Ishikawa (cell line): ENCODE data around the gene B4GALT1.

Experiments used
- CEBPB ChIP-seq: IDR thresholded peaks from 2 replicates; pipeline ENCODE4 v1.6.1; 2012
- CREB1 ChIP-seq: IDR thresholded peaks from 2 replicates; pipeline ENCODE4 v1.6.1; 2012; ENCODE audit warnings: low read depth
- EGR1 ChIP-seq: IDR thresholded peaks from 2 replicates; pipeline ENCODE4 v1.6.1; 2012
- EP300 ChIP-seq: IDR thresholded peaks from 2 replicates; pipeline ENCODE4 v1.6.1; 2012; ENCODE audit warnings: borderline replicate concordance
- NFIC ChIP-seq: IDR thresholded peaks from 2 replicates; pipeline ENCODE4 v1.6.1; 2012
- RAD21 ChIP-seq: IDR thresholded peaks from 2 replicates; pipeline ENCODE4 v1.6.1; 2012; ENCODE audit warnings: low read depth
- TAF1 ChIP-seq: IDR thresholded peaks from 2 replicates; pipeline ENCODE4 v1.6.1; 2012; ENCODE audit warnings: low read depth, mild to moderate bottlenecking
- TCF12 ChIP-seq: IDR thresholded peaks from 2 replicates; pipeline ENCODE4 v1.6.1; 2012; ENCODE audit warnings: low read depth
- TEAD4 ChIP-seq: IDR thresholded peaks from 2 replicates; pipeline ENCODE4 v1.6.1; 2012
- ZBTB7A ChIP-seq: IDR thresholded peaks from 2 replicates; pipeline ENCODE4 v1.6.1; 2012; ENCODE audit warnings: low read depth
- TF ChIP-seq, protein P1 (sequence below): IDR thresholded peaks from 2 replicates; pipeline ENCODE4 v1.6.1; 2012; ENCODE audit warnings: low read depth, mild to moderate bottlenecking
- TF ChIP-seq, protein P2 (sequence below): IDR thresholded peaks from 2 replicates; pipeline ENCODE4 v1.6.1; 2012
- TF ChIP-seq, protein P3 (sequence below): IDR thresholded peaks from 2 replicates; pipeline ENCODE4 v1.6.1; 2012

DNA sequence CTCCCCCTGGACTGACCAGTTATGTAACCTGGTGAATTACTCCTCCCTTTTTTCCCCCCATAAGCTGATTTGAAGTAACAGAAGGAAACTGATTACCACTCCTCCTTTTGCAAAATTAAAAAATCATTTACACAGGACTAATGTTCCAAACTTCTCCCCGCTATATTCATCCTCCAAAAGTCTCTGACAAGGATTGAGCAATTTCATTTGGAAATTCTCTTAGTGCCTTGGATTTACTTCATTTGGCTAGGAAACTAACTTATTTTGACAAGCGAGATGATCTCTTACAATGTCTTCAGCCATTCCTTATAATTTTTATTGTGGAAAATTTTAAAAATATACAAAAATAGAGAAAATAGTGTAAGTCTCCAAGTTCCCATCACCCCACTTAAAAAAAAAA lies 15.4 kb upstream of the B4GALT1 start:
- no peak for TF ChIP-seq EP300
- TF ChIP-seq TAF1: no peak
- TF ChIP-seq RAD21: no peak
- TF ChIP-seq ZBTB7A: no peak
- TF ChIP-seq TCF12: no peak
- no peak for TF ChIP-seq CREB1
- TF ChIP-seq CEBPB: no peak
- TF ChIP-seq, protein P1, sequence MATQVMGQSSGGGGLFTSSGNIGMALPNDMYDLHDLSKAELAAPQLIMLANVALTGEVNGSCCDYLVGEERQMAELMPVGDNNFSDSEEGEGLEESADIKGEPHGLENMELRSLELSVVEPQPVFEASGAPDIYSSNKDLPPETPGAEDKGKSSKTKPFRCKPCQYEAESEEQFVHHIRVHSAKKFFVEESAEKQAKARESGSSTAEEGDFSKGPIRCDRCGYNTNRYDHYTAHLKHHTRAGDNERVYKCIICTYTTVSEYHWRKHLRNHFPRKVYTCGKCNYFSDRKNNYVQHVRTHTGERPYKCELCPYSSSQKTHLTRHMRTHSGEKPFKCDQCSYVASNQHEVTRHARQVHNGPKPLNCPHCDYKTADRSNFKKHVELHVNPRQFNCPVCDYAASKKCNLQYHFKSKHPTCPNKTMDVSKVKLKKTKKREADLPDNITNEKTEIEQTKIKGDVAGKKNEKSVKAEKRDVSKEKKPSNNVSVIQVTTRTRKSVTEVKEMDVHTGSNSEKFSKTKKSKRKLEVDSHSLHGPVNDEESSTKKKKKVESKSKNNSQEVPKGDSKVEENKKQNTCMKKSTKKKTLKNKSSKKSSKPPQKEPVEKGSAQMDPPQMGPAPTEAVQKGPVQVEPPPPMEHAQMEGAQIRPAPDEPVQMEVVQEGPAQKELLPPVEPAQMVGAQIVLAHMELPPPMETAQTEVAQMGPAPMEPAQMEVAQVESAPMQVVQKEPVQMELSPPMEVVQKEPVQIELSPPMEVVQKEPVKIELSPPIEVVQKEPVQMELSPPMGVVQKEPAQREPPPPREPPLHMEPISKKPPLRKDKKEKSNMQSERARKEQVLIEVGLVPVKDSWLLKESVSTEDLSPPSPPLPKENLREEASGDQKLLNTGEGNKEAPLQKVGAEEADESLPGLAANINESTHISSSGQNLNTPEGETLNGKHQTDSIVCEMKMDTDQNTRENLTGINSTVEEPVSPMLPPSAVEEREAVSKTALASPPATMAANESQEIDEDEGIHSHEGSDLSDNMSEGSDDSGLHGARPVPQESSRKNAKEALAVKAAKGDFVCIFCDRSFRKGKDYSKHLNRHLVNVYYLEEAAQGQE: no peak
- no peak for TF ChIP-seq EGR1
- TF ChIP-seq, protein P2, sequence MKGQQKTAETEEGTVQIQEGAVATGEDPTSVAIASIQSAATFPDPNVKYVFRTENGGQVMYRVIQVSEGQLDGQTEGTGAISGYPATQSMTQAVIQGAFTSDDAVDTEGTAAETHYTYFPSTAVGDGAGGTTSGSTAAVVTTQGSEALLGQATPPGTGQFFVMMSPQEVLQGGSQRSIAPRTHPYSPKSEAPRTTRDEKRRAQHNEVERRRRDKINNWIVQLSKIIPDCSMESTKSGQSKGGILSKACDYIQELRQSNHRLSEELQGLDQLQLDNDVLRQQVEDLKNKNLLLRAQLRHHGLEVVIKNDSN: no peak
- no peak for TF ChIP-seq NFIC
- TF ChIP-seq, protein P3, sequence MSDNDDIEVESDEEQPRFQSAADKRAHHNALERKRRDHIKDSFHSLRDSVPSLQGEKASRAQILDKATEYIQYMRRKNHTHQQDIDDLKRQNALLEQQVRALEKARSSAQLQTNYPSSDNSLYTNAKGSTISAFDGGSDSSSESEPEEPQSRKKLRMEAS: no peak
- no peak for TF ChIP-seq TEAD4
